ENCODE data around the gene VPS51. TPM values are rescaled to one million over a fixed set of nuclear protein-coding genes. Genes with fewer than 3 reads are reported as not detected.
A peak's percentile ranks its signal among the peaks of the same experiment; 100 is the strongest.

The VPS51 gene
- total and polyA plus RNA-seq, 2 of the 4 experiments (the other 2 are of a cell fraction) = 56.3 to 113 TPM

DNA sequence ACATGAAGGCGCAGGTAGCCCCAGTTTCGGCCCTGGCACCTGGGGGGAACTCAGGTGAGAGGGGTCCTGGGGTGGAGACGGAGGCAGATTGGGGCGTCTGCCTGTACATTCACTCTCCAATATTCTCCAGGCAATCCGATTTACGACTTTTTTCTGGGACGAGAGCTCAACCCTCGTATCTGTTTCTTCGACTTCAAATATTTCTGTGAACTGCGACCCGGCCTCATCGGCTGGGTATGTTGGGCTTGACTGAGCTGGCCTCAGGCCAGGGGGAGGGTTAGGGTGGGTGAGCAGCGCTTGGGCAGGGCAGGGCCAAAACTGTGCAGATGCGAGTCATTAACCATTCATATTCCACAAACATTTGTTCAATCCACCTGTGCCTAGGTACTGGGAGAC is 17.3 kb downstream of the VPS51 start:
- in situ Hi-C loops (cut with MboI; ENCODE audit: low sequenced_read_pairs) = no loop called here
- Histone ChIP-seq H3K9ac (ENCODE audit: low read depth, low read length) (0 out of 2 replicates have a peak overlapping the region, but pooled peaks have one; percentile 16), H2BK5ac (ENCODE audit: low read depth, low read length, poor library complexity, severe bottlenecking) (no peak overlapping the region), H3K14ac (replicated peaks; ENCODE audit: low read depth, low read length) (no peak overlapping the region), H2AFZ (replicated peaks; ENCODE audit: low read length, poor library complexity) (peak overlapping the region; percentile 95), H3K4me3 (ENCODE audit: insufficient read depth, low read depth, low read length) (no peak overlapping the region), H3K9me1 (ENCODE audit: insufficient read depth, low read length) (0 out of 2 replicates have a peak, but pooled peaks cover 2% of the 10 kb centered on the region), H4K5ac (ENCODE audit: low read depth, low read length) (no peak overlapping the region; the same call in 1 of the 2 replicates), H3K9me3 (ENCODE audit: control insufficient read depth, insufficient read depth, low read length) (no peaks in the 10 kb centered on the region), H3K18ac (ENCODE audit: low read depth, low read length) (no peak overlapping the region), H4K91ac (ENCODE audit: insufficient read depth, low read depth, low read length) (no peak overlapping the region), H4K8ac (ENCODE audit: low read depth in 2 of 2, low read length in 2 of 2) (peak overlapping the region in 1 of 2 experiments; percentile 88; a peak in 2 of 4 replicates), H2AK9ac (replicated peaks; ENCODE audit: low read depth, low read length, poor library complexity) (peak overlapping the region; percentile 92), H3K27me3 (ENCODE audit: control insufficient read depth, insufficient read depth, low read length) (no peaks in the 10 kb centered on the region), H3K36me3 (ENCODE audit: control insufficient read depth, insufficient read depth, low read length) (peaks cover 9% of the 10 kb centered on the region), H2BK15ac (ENCODE audit: low read depth, low read length) (no peak overlapping the region), H3K56ac (ENCODE audit: extremely low read depth, insufficient read depth, low read length) (no peak overlapping the region), H2AK5ac (ENCODE audit: low read depth, low read length) (no peak overlapping the region), H4K20me1 (ENCODE audit: insufficient read depth, low read length) (peaks cover 11% of the 10 kb centered on the region; the same call in 1 of the 2 replicates), H2BK120ac (ENCODE audit: low read depth, low read length) (no peak overlapping the region), H3K4ac (ENCODE audit: low read depth, low read length) (0 out of 2 replicates have a peak overlapping the region, but pooled peaks have one; percentile 38), H3K79me1 (ENCODE audit: low read depth in 1 of 2, low read length in 2 of 2) (peaks cover 0 to 29% of the 10 kb centered on the region in 2 experiments), H3K27ac (ENCODE audit: insufficient read depth, low read length) (no peak overlapping the region), H3K23ac (ENCODE audit: low read depth, low read length) (no peak overlapping the region), H3K4me2 (ENCODE audit: low read depth, low read length) (peak overlapping the region; percentile 88), H2BK20ac (ENCODE audit: low read depth, low read length) (no peak overlapping the region), H3K4me1 (ENCODE audit: control insufficient read depth, insufficient read depth, low read length) (peaks cover 20% of the 10 kb centered on the region)
- intact Hi-C loops (cut with micrococcal nuclease) = loop anchor here (5.0 kb wide), 1 partner anchor 139 kb away; no protein-coding TSS in a partner anchor
- TF ChIP-seq, protein P1, sequence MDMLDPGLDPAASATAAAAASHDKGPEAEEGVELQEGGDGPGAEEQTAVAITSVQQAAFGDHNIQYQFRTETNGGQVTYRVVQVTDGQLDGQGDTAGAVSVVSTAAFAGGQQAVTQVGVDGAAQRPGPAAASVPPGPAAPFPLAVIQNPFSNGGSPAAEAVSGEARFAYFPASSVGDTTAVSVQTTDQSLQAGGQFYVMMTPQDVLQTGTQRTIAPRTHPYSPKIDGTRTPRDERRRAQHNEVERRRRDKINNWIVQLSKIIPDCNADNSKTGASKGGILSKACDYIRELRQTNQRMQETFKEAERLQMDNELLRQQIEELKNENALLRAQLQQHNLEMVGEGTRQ (IDR thresholded peaks at IDR 0.05; ENCODE audit: low read depth, low read length) = no peak
- ATAC-seq (ENCODE audit: low read depth) (no peak), DNase-seq (no peak)
- dilution Hi-C loops (cut with HindIII; ENCODE audit: low sequenced_read_pairs, unreplicated experiment) = no loop called here
- no TSS peak for BruUV-seq (replicated peaks)
- ChIA-PET CTCF (interaction anchor here (0.6 to 3.5 kb wide), 3 partner anchors 15 to 598 kb away, joined by 3 to 15 read pairs (median 3); partner anchors contain the start of gene SAC3D1), POLR2A (ENCODE audit: unreplicated experiment) (no interaction called here)
- no CpG with 5 or more reads among the region's 14 CpGs for WGBS, 2 experiments (ENCODE audit: extremely low coverage in 2 of 2, insufficient read length in 1 of 2)

Measured in IMR-90 (cell line).